PFSK-1 (cell line): Measurements from ENCODE around the gene GLIS1.

Source experiments
- FOXP2 ChIP-seq: optimal IDR thresholded peaks from 2 replicates; pipeline ENCODE3; 2011; ENCODE audit warnings: borderline replicate concordance, control low read depth, inconsistent platforms; ENCODE audit not compliant: insufficient read depth; ENCODE audit errors: extremely low read length, extremely low read depth
- POLR2AphosphoS5 ChIP-seq: IDR thresholded peaks from 2 replicates; pipeline ENCODE4 v1.6.1; 2012; ENCODE audit warnings: low read depth, mild to moderate bottlenecking, control low read depth, low read length, moderate library complexity
- REST ChIP-seq, 2 experiments: IDR thresholded peaks; 2 replicates each; pipeline versions ENCODE4 v1.6.1 to v1.8.0; 2011 to 2012; ENCODE audit warnings: low read depth in 2 of 2, low read length in 2 of 2, control low read depth in 1 of 2, inconsistent platforms in 1 of 2, mild to moderate bottlenecking in 1 of 2, moderate library complexity in 1 of 2; ENCODE audit not compliant: insufficient read depth in 1 of 2
- SIN3A ChIP-seq: IDR thresholded peaks from 2 replicates; pipeline ENCODE4 v1.6.1; 2012; ENCODE audit warnings: mild to moderate bottlenecking, low read length, moderate library complexity, borderline replicate concordance; ENCODE audit not compliant: insufficient read depth
- TAF1 ChIP-seq: IDR thresholded peaks from 2 replicates; pipeline ENCODE4 v1.6.1; 2012; ENCODE audit warnings: low read length, control low read depth, borderline replicate concordance; ENCODE audit not compliant: insufficient read depth

Gene GLIS1

GRCh38 chr1:53459321-53460175, 279.4 kb downstream of the GLIS1 start, which contains the start of gene DMRTB1:
TSS of gene DMRTB1 (plus strand) at chr1:53459399. CDS start at chr1:53459454, 55 bp downstream.
- TF ChIP-seq REST (IDR thresholded peaks at IDR 0.05; ENCODE audit: insufficient read depth in 1 of 2, low read depth in 2 of 2, low read length in 2 of 2) (no peak), SIN3A (no peak), FOXP2 (no peak), POLR2AphosphoS5 (no peak), TAF1 (no peak)

GRCh38 chr1:53458634-53459033, 280.3 kb downstream of the GLIS1 start:
- TF ChIP-seq SIN3A, result no peak
- no peak for TF ChIP-seq POLR2AphosphoS5
- TF ChIP-seq TAF1, result no peak
- no peak for TF ChIP-seq REST (IDR thresholded peaks at IDR 0.05; ENCODE audit: insufficient read depth in 1 of 2, low read depth in 2 of 2, low read length in 2 of 2)
- TF ChIP-seq FOXP2, result no peak
